ENCODE data around the gene USP54. TPM values are rescaled to one million over a fixed set of nuclear protein-coding genes. Genes with fewer than 3 reads are reported as not detected.

USP54 gene
- total and polyA plus RNA-seq, 2 donors (not counting 1 experiment from before 2014, with no cell fraction given) = 2.3 to 12.9 TPM

GRCh38 chr10:73634421-73634820 lies 43.3 kb upstream of the USP54 start:
- H3K9me3 Mint-ChIP-seq (ENCODE audit: insufficient read depth) = no peaks in the 10 kb centered on the region
- ChIA-PET POLR2A (no interaction called here), CTCF (interaction anchor here (1.5 to 1.6 kb wide), 2 partner anchors 11 to 105 kb away, joined by 3 to 5 read pairs; no protein-coding TSS in a partner anchor)

GRCh38 chr10:73629165-73629564 lies 38.0 kb upstream of the USP54 start:
- TF ChIP-seq CTCF (IDR thresholded peaks at IDR 0.05) = no peak
- TF ChIP-seq EZH2 (IDR thresholded peaks at IDR 0.05; ENCODE audit: borderline replicate concordance, insufficient read depth, low read depth, low read length, poor library complexity, severe bottlenecking) = no peak
- no peak overlapping the region for H3K4me3 Mint-ChIP-seq
- no peak for ATAC-seq (ENCODE audit: low read depth)
- POLR2A ChIA-PET = interaction anchor here (0.5 kb wide), 1 partner anchor 392 kb away, joined by 5 read pairs; no protein-coding TSS in a partner anchor
- H3K4me1 Mint-ChIP-seq = peaks cover 16% of the 10 kb centered on the region
- no peak overlapping the region for H3K27ac Mint-ChIP-seq
- Histone ChIP-seq H3K4me2 (replicated peaks; ENCODE audit: low read depth, low read length, poor library complexity, severe bottlenecking) (no peak overlapping the region), H3K9ac (ENCODE audit: low read length) (no peak overlapping the region), H4K20me1 (ENCODE audit: control insufficient read depth, insufficient read depth, low read length, poor library complexity, severe bottlenecking) (no peaks in the 10 kb centered on the region), H3K36me3 (replicated peaks in 1 of 2; ENCODE audit: control extremely low read depth in 1 of 2, control insufficient read depth in 1 of 2, extremely low read depth in 1 of 2, insufficient read depth in 2 of 2, low read length in 1 of 2) (no peaks in the 10 kb centered on the region), H2AFZ (ENCODE audit: insufficient read depth, low read depth, low read length, poor library complexity, severe bottlenecking) (no peak overlapping the region), H3K9me3 (ENCODE audit: control extremely low read depth in 1 of 3, control insufficient read depth in 2 of 3, insufficient read depth in 1 of 3, low read length in 2 of 3) (no peaks in the 10 kb centered on the region), H3K79me2 (ENCODE audit: control insufficient read depth, insufficient read depth, low read length) (peaks cover 9% of the 10 kb centered on the region), H3K4me1 (ENCODE audit: control insufficient read depth in 2 of 2, insufficient read depth in 2 of 2, low read length in 2 of 2) (peaks cover 11% of the 10 kb centered on the region in 2 donors), H3K4me3 (ENCODE audit: control extremely low read depth in 1 of 5, extremely low read depth in 1 of 5, insufficient read depth in 1 of 5, low read depth in 2 of 5, low read length in 4 of 5) (no peak overlapping the region), H3K27ac (ENCODE audit: low read length in 2 of 2) (no peak overlapping the region), H3K27me3 (replicated peaks in 1 of 4; ENCODE audit: control extremely low read depth in 1 of 4, control insufficient read depth in 3 of 4, insufficient read depth in 4 of 4, low read length in 3 of 4) (no peaks in the 10 kb centered on the region)
- no peaks in the 10 kb centered on the region for H3K9me3 Mint-ChIP-seq (ENCODE audit: insufficient read depth)
- 97% methylated on average over 4 of the region's 5 CpGs for WGBS (ENCODE audit: insufficient coverage)
- no peak for DNase-seq
- intact Hi-C loops (cut with micrococcal nuclease) = loop anchor here (10.0 kb wide), 1 partner anchor 246 kb away; the partner anchor contains the start of gene CAMK2G
- H3K27me3 Mint-ChIP-seq = no peaks in the 10 kb centered on the region
- CTCF ChIA-PET = interaction anchor here (0.7 to 2.5 kb wide), 4 partner anchors 14 to 170 kb away, joined by 3 to 14 read pairs (median 4); no protein-coding TSS in a partner anchor

More at GRCh38 chr10:73634421-73634820, 43.3 kb upstream of the USP54 start:
- no peaks in the 10 kb centered on the region for H3K27me3 Mint-ChIP-seq
- Histone ChIP-seq H3K4me3 (ENCODE audit: control extremely low read depth in 1 of 5, extremely low read depth in 1 of 5, insufficient read depth in 1 of 5, low read depth in 2 of 5, low read length in 4 of 5) (no peak overlapping the region), H4K20me1 (ENCODE audit: control insufficient read depth, insufficient read depth, low read length, poor library complexity, severe bottlenecking) (no peaks in the 10 kb centered on the region), H3K79me2 (ENCODE audit: control insufficient read depth, insufficient read depth, low read length) (no peaks in the 10 kb centered on the region), H3K27me3 (replicated peaks in 1 of 4; ENCODE audit: control extremely low read depth in 1 of 4, control insufficient read depth in 3 of 4, insufficient read depth in 4 of 4, low read length in 3 of 4) (no peaks in the 10 kb centered on the region), H3K36me3 (replicated peaks in 1 of 2; ENCODE audit: control extremely low read depth in 1 of 2, control insufficient read depth in 1 of 2, extremely low read depth in 1 of 2, insufficient read depth in 2 of 2, low read length in 1 of 2) (no peaks in the 10 kb centered on the region), H3K4me1 (ENCODE audit: control insufficient read depth in 2 of 2, insufficient read depth in 2 of 2, low read length in 2 of 2) (no peaks in the 10 kb centered on the region), H3K4me2 (replicated peaks; ENCODE audit: low read depth, low read length, poor library complexity, severe bottlenecking) (no peak overlapping the region), H3K9me3 (ENCODE audit: control extremely low read depth in 1 of 3, control insufficient read depth in 2 of 3, insufficient read depth in 1 of 3, low read length in 2 of 3) (no peaks in the 10 kb centered on the region), H3K27ac (ENCODE audit: low read length in 2 of 2) (no peak overlapping the region), H3K9ac (ENCODE audit: low read length) (no peak overlapping the region), H2AFZ (ENCODE audit: insufficient read depth, low read depth, low read length, poor library complexity, severe bottlenecking) (no peak overlapping the region)
- no peaks in the 10 kb centered on the region for H3K4me1 Mint-ChIP-seq
- DNase-seq (no peak), ATAC-seq (ENCODE audit: low read depth) (no peak)
- 96% methylated on average over 5 of the region's 5 CpGs for WGBS (ENCODE audit: insufficient coverage)
- no peak overlapping the region for H3K4me3 Mint-ChIP-seq
- no peak overlapping the region for H3K27ac Mint-ChIP-seq
- intact Hi-C loops (cut with micrococcal nuclease) = no loop called here
- TF ChIP-seq EZH2 (IDR thresholded peaks at IDR 0.05; ENCODE audit: borderline replicate concordance, insufficient read depth, low read depth, low read length, poor library complexity, severe bottlenecking) = no peak
- no peak for TF ChIP-seq CTCF (IDR thresholded peaks at IDR 0.05)

All from B cell (primary cell).